Measurements from ENCODE around the gene GPC2. TPM values are rescaled to one million over a fixed set of nuclear protein-coding genes. Genes with fewer than 3 reads are reported as not detected.
"Not testable (repeated sequence)": the region's sequence is repeated elsewhere in the genome, so short reads cannot be mapped to it uniquely, and the experiment has no call there.

The GPC2 gene
- total RNA-seq, 1 experiment from 2014 or later = 17.9 TPM

GRCh38 chr7:100220586-100221230 lies 43.5 kb upstream of the GPC2 start:
- DNase-seq (ENCODE audit: low read depth, low spot score) (no peak), ATAC-seq (no peak)
- H3K27me3 ChIP-seq (ENCODE audit: insufficient read depth, low read length) = no peaks in the 10 kb centered on the region
- POLR2A ChIA-PET = no interaction called here
- H4K20me1 ChIP-seq (ENCODE audit: insufficient read depth) = no peaks in the 10 kb centered on the region
- H3K4me1 ChIP-seq (ENCODE audit: control insufficient read depth in 1 of 2, insufficient read depth in 2 of 2, low read length in 2 of 2) = no peaks in the 10 kb centered on the region
- no peak overlapping the region for H3K4me2 ChIP-seq (ENCODE audit: low read length)
- H3K9me2 ChIP-seq (ENCODE audit: insufficient read depth) = no peaks in the 10 kb centered on the region
- no peaks in the 10 kb centered on the region for H3K9me3 ChIP-seq (ENCODE audit: control insufficient read depth in 1 of 2, insufficient read depth in 1 of 2, low read depth in 1 of 2, low read length in 2 of 2)
- RAD21 ChIA-PET (ENCODE audit: low non-redundant PET in 1 of 2, low total read pairs in 2 of 2, uncharacterized antibody in 2 of 2, unreplicated experiment in 2 of 2) = no interaction called here
- no peaks in the 10 kb centered on the region for H3K79me2 ChIP-seq (ENCODE audit: insufficient read depth, low read length)
- BruUV-seq (replicated peaks) = no TSS peak
- intact Hi-C loops (cut with micrococcal nuclease) = no loop called here
- no peak overlapping the region for H3K27ac ChIP-seq (ENCODE audit: low read depth, low read length)
- no peak overlapping the region for H2AFZ ChIP-seq (ENCODE audit: low read depth, low read length, poor library complexity, severe bottlenecking)
- TF ChIP-seq, protein P1, sequence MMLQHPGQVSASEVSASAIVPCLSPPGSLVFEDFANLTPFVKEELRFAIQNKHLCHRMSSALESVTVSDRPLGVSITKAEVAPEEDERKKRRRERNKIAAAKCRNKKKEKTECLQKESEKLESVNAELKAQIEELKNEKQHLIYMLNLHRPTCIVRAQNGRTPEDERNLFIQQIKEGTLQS (IDR thresholded peaks at IDR 0.05) = no peak
- no peak for TF ChIP-seq MAX (IDR thresholded peaks at IDR 0.05)
- TF ChIP-seq SRF (IDR thresholded peaks at IDR 0.05; ENCODE audit: low read depth) = no peak
- no peak for TF ChIP-seq EZH2 (IDR thresholded peaks at IDR 0.05)
- no peaks in the 10 kb centered on the region for H3K36me3 ChIP-seq (ENCODE audit: control insufficient read depth in 1 of 2, insufficient read depth in 2 of 2, low read length in 2 of 2)
- CTCF ChIA-PET = no interaction called here
- H3K4me3 ChIP-seq (replicated peaks in 1 of 2; ENCODE audit: low read depth in 1 of 2, low read length in 2 of 2) = no peak overlapping the region
- no peak overlapping the region for H3K9ac ChIP-seq (ENCODE audit: low read length)

GRCh38 chr7:100219801-100220585 lies 42.8 kb upstream of the GPC2 start, which contains the start of gene PVRIG:
Gene PVRIG (plus strand): TSS chr7:100219949. CDS start chr7:100219971, 22 bp downstream.
- H4K20me1 ChIP-seq (ENCODE audit: insufficient read depth); intact Hi-C loops (cut with micrococcal nuclease); H3K9me2 ChIP-seq (ENCODE audit: insufficient read depth); DNase-seq (ENCODE audit: low read depth, low spot score); H3K27me3 ChIP-seq (ENCODE audit: insufficient read depth, low read length); POLR2A ChIA-PET; ATAC-seq; H3K79me2 ChIP-seq (ENCODE audit: insufficient read depth, low read length); H3K27ac ChIP-seq (ENCODE audit: low read depth, low read length); RAD21 ChIA-PET (ENCODE audit: low non-redundant PET in 1 of 2, low total read pairs in 2 of 2, uncharacterized antibody in 2 of 2, unreplicated experiment in 2 of 2); H3K36me3 ChIP-seq (ENCODE audit: control insufficient read depth in 1 of 2, insufficient read depth in 2 of 2, low read length in 2 of 2); H2AFZ ChIP-seq (ENCODE audit: low read depth, low read length, poor library complexity, severe bottlenecking); CTCF ChIA-PET; H3K9me3 ChIP-seq (ENCODE audit: control insufficient read depth in 1 of 2, insufficient read depth in 1 of 2, low read depth in 1 of 2, low read length in 2 of 2); H3K4me2 ChIP-seq (ENCODE audit: low read length); BruUV-seq (replicated peaks); H3K9ac ChIP-seq (ENCODE audit: low read length); H3K4me3 ChIP-seq (replicated peaks in 1 of 2; ENCODE audit: low read depth in 1 of 2, low read length in 2 of 2); H3K4me1 ChIP-seq (ENCODE audit: control insufficient read depth in 1 of 2, insufficient read depth in 2 of 2, low read length in 2 of 2): not testable (repeated sequence)

Measured in HCT116 (cell line).